ENCODE data around the gene GAK. TPM values are rescaled to one million over a fixed set of nuclear protein-coding genes. Genes with fewer than 3 reads are reported as not detected.

GAK gene
- total and polyA plus RNA-seq, 2 of the 13 experiments (the other 11 are each of a cell fraction or from before 2014, with no cell fraction given): 17.5 to 44.3 TPM

GRCh38 chr4:972651-973424, 40.7 kb upstream of the GAK start (continued):
- TF ChIP-seq GTF3A (CRISPR knock-in tag; conservative IDR thresholded peaks at IDR 0.05) (no peak), ZNF513 (CRISPR knock-in tag; conservative IDR thresholded peaks at IDR 0.05) (no peak), ZBTB37 (CRISPR knock-in tag; IDR thresholded peaks at IDR 0.05) (no peak), SNRNP70 (IDR thresholded peaks at IDR 0.05; ENCODE audit: low read depth, low read length) (no peak), CBFB (CRISPR knock-in tag; IDR thresholded peaks at IDR 0.05) (no peak), ZNF407 (CRISPR knock-in tag; IDR thresholded peaks at IDR 0.05; ENCODE audit: not compliant biosample characterization) (peak; percentile 64), NFE2L2 (IDR thresholded peaks at IDR 0.05; ENCODE audit: low read length) (no peak), RNF219 (CRISPR knock-in tag; IDR thresholded peaks at IDR 0.05) (no peak), SKI (IDR thresholded peaks at IDR 0.05; ENCODE audit: partially characterized antibody) (no peak), ZNF782 (CRISPR knock-in tag; IDR thresholded peaks at IDR 0.05; ENCODE audit: borderline replicate concordance) (no peak), MXD1 (CRISPR knock-in tag; IDR thresholded peaks at IDR 0.05) (0 out of 2 replicates have a peak, but pooled peaks have one; percentile 24), ZFY (CRISPR knock-in tag; IDR thresholded peaks at IDR 0.05) (peak; percentile 34; the same call in 1 of the 2 replicates), CAMTA2 (CRISPR knock-in tag; IDR thresholded peaks at IDR 0.05; ENCODE audit: borderline replicate concordance) (no peak), GABPB1 (CRISPR knock-in tag; IDR thresholded peaks at IDR 0.05) (peak; percentile 54; the same call in 1 of the 2 replicates)
